Aorta (tissue), 5 donors: ENCODE results near the gene SCAPER. TPM values are rescaled to one million over a fixed set of nuclear protein-coding genes. Genes with fewer than 3 reads are reported as not detected.

Source experiments
- ATAC-seq: fragments of 200-7000 bp; cut with Tn5 transposase; one replicate; pipeline ENCODE4 v1.9.1; 2022; ENCODE audit warnings: moderate library complexity; ENCODE audit not compliant: low FRiP score
- DNase-seq, 2 donors: peaks; one replicate each; pipeline ENCODE4 v3.0.0-alpha.2; 2020
- H3K27ac ChIP-seq, 2 donors: one replicate each; pipeline ENCODE4 v1.5.1; 2013; ENCODE audit warnings: low read length in 2 of 2, mild to moderate bottlenecking in 2 of 2, moderate library complexity in 2 of 2, control low read depth in 1 of 2, inconsistent platforms in 1 of 2, low read depth in 1 of 2
- H3K27me3 ChIP-seq, 2 donors: one replicate each; pipeline ENCODE4 v1.6.1; 2013; ENCODE audit warnings: control low read depth in 1 of 2, low read length in 1 of 2, mild to moderate bottlenecking in 1 of 2, moderate library complexity in 1 of 2; ENCODE audit not compliant: insufficient read depth in 2 of 2, control insufficient read depth in 1 of 2
- H3K36me3 ChIP-seq, 2 donors: one replicate each; pipeline ENCODE4 v1.6.1; 2013; ENCODE audit warnings: control low read depth in 1 of 2, low read length in 1 of 2, mild to moderate bottlenecking in 1 of 2; ENCODE audit not compliant: insufficient read depth in 2 of 2, control insufficient read depth in 1 of 2
- H3K4me1 ChIP-seq, 2 donors: one replicate each; pipeline ENCODE4 v1.6.1; 2013; ENCODE audit warnings: low read length in 2 of 2, control low read depth in 1 of 2, mild to moderate bottlenecking in 1 of 2, moderate library complexity in 1 of 2; ENCODE audit not compliant: insufficient read depth in 2 of 2, control insufficient read depth in 1 of 2
- H3K4me3 ChIP-seq, 2 donors: one replicate each; pipeline ENCODE4 v1.5.1; 2013; ENCODE audit warnings: low read length in 2 of 2, control low read depth in 1 of 2, mild to moderate bottlenecking in 1 of 2
- H3K9me3 ChIP-seq: one replicate; pipeline ENCODE4 v1.6.1; 2013; ENCODE audit warnings: mild to moderate bottlenecking, low read length; ENCODE audit not compliant: control insufficient read depth
- WGBS, 2 donors: extraction: QIAGEN DNeasy Blood & Tissue Kit; methylation state at CpG; one replicate each; pipeline ENCODE4 v1.1.7; 2013; 5-methylcytosine and 5-hydroxymethylcytosine counted together
- intact Hi-C, 2 donors: fragments of 100-400 bp; cut with DNase I; formaldehyde crosslinking; loops; one replicate each; pipeline versions ENCODE4 v1.14.2 to v1.15.0; 2022
- polyA plus RNA-seq, 2 donors: library from polyadenylated mRNA; stranded (reverse); fragments of 200-250 nt; gene quantifications; one replicate each; pipeline ENCODE4 v1.2.3, GENCODE V29; 2013
- total RNA-seq, 2 donors: library from RNA; stranded (reverse); fragmentation: NEBNext Ultra II Directional; extraction: Animal tissue kit (Norgen Biotek cat#: 25700); gene quantifications; one replicate each; pipeline ENCODE4 v1.2.1, GENCODE V29; 2021
- donor health status: healthy with polysubstance abuse.
- donor health status: Bipolar disorder and iron deficiency.
- donor health status: DM: no; HTN: no; CAD: no.
- donor health status: DM: no; HTN: no; CAD: no.
- donor health status: DM: yes; HTN: yes; CAD: no.

SCAPER gene
- total and polyA plus RNA-seq, 4 donors: 11.9 to 44.3 (median 25.6) TPM

- 95 to 98% methylated on average over 2 of the region's 2 CpGs for WGBS, 2 donors
- no peaks in the 10 kb centered on the region for H3K27me3 ChIP-seq
These were observed 436.4 kb downstream of the SCAPER start for GRCh38 chr15:76468722-76469121.

GRCh38 chr15:76467136-76467535 is 438.0 kb downstream of the SCAPER start:
- no peak for ATAC-seq
- 76% methylated on average over 1 of the region's 1 CpG for WGBS, 2 donors

More at GRCh38 chr15:76468722-76469121, 436.4 kb downstream of the SCAPER start:
- Histone ChIP-seq H3K36me3 (peaks cover 0 to 9% of the 10 kb centered on the region in 2 donors), H3K4me1 (no peaks in the 10 kb centered on the region), H3K4me3 (no peak overlapping the region), H3K27ac (no peak overlapping the region), H3K9me3 (no peaks in the 10 kb centered on the region)
- ATAC-seq: no peak
- intact Hi-C loops: no loop called here
- no peak for DNase-seq

GRCh38 chr15:76465728-76466127 is 439.4 kb downstream of the SCAPER start:
- H3K27me3 ChIP-seq: no peaks in the 10 kb centered on the region
- intact Hi-C loops: no loop called here
- 99 to 100% methylated on average over 1 of the region's 1 CpG for WGBS, 2 donors
- no peaks in the 10 kb centered on the region for H3K9me3 ChIP-seq
- H3K4me1 ChIP-seq: no peaks in the 10 kb centered on the region
- DNase-seq (no peak), ATAC-seq (no peak)
- peak overlapping the region in 1 of 2 donors; percentile 8 for H3K4me3 ChIP-seq
- peaks cover 0 to 9% of the 10 kb centered on the region in 2 donors for H3K36me3 ChIP-seq
- H3K27ac ChIP-seq: no peak overlapping the region

More at GRCh38 chr15:76467136-76467535, 438.0 kb downstream of the SCAPER start:
- H3K4me3 ChIP-seq: no peak overlapping the region
- H3K4me1 ChIP-seq: no peaks in the 10 kb centered on the region
- intact Hi-C loops: no loop called here
- no peaks in the 10 kb centered on the region for H3K27me3 ChIP-seq
- no peak overlapping the region for H3K27ac ChIP-seq
- DNase-seq: no peak
- H3K36me3 ChIP-seq: peaks cover 0 to 9% of the 10 kb centered on the region in 2 donors
- no peaks in the 10 kb centered on the region for H3K9me3 ChIP-seq

GRCh38 chr15:76464247-76464646 is 440.9 kb downstream of the SCAPER start:
- intact Hi-C loops: no loop called here
- 89% methylated on average over 2 of the region's 2 CpGs for WGBS, 2 donors
- no peak for ATAC-seq

DNA sequence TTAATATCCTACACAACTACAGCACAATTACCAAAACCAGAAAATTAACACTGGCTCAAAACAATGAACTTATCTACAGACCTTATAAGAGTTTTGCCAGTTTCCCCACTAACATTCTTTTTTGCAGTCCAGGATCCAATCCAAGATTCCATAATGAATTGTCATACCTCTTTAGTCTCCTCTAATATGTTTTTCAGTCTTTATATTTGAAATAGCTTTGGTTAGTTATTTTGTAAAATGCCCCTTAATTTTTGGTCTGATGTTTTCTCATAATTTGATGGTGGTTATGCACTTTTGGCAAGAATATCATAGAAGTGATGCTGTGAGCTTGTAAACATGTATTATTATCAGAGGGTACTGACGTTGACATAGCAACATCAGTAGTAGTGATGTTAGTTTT is 444.3 kb downstream of the SCAPER start:
- Histone ChIP-seq H3K9me3 (no peaks in the 10 kb centered on the region), H3K27ac (no peak overlapping the region), H3K4me3 (no peak overlapping the region), H3K27me3 (no peaks in the 10 kb centered on the region), H3K4me1 (no peaks in the 10 kb centered on the region), H3K36me3 (no peaks in the 10 kb centered on the region)
- intact Hi-C loops: no loop called here
- WGBS, 2 donors: 89 to 95% methylated on average over 1 of the region's 1 CpG
- ATAC-seq (no peak), DNase-seq (no peak)

More at GRCh38 chr15:76464247-76464646, 440.9 kb downstream of the SCAPER start:
- Histone ChIP-seq H3K4me1 (no peaks in the 10 kb centered on the region), H3K27me3 (no peaks in the 10 kb centered on the region), H3K4me3 (no peak overlapping the region), H3K9me3 (no peaks in the 10 kb centered on the region), H3K27ac (no peak overlapping the region), H3K36me3 (peaks cover 0 to 9% of the 10 kb centered on the region in 2 donors)
- DNase-seq: no peak

GRCh38 chr15:76460347-76460746 is 444.8 kb downstream of the SCAPER start:
- Histone ChIP-seq H3K9me3 (no peaks in the 10 kb centered on the region), H3K27ac (no peak overlapping the region), H3K4me1 (no peaks in the 10 kb centered on the region), H3K27me3 (no peaks in the 10 kb centered on the region), H3K36me3 (no peaks in the 10 kb centered on the region), H3K4me3 (no peak overlapping the region)
- intact Hi-C loops: no loop called here
- 97 to 99% methylated on average over 3 of the region's 3 CpGs for WGBS, 2 donors
- ATAC-seq (no peak), DNase-seq (no peak)

DNA sequence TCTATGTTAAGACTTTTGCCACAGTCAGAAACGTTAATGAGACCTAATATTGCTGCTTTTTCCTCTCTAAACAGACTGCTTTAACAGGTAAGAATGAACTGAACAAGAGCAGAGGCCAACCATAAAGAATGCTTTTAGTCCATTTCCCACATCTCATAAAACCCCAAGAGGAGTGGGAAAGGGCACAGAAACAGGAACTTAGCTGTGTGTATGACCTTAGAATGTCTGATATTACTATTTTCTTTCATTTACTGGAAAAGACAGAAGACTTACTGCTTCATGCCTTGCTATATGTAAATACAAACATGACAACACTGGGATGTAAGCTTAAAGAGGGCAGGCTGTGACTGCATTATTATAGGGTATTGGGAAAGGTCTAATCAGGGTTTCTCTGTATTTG is 453.6 kb downstream of the SCAPER start:
- intact Hi-C loops: no loop called here
- no peaks in the 10 kb centered on the region for H3K4me1 ChIP-seq
- 55 to 77% methylated on average over 1 of the region's 1 CpG for WGBS, 2 donors

GRCh38 chr15:76449455-76449854 is 455.7 kb downstream of the SCAPER start:
- H3K27ac ChIP-seq: no peak overlapping the region
- H3K4me1 ChIP-seq: no peaks in the 10 kb centered on the region
- no peaks in the 10 kb centered on the region for H3K36me3 ChIP-seq
- H3K27me3 ChIP-seq: no peaks in the 10 kb centered on the region
- no peaks in the 10 kb centered on the region for H3K9me3 ChIP-seq
- DNase-seq: no peak
- no peak overlapping the region for H3K4me3 ChIP-seq
- intact Hi-C loops: no loop called here
- ATAC-seq: no peak
- WGBS, 2 donors: 91 to 95% methylated on average over 1 of the region's 1 CpG

More for the DNA sequence above, 453.6 kb downstream of the SCAPER start:
- Histone ChIP-seq H3K4me3 (no peak overlapping the region), H3K27me3 (no peaks in the 10 kb centered on the region), H3K27ac (no peak overlapping the region), H3K9me3 (no peaks in the 10 kb centered on the region), H3K36me3 (no peaks in the 10 kb centered on the region)
- DNase-seq (no peak), ATAC-seq (no peak)

GRCh38 chr15:76448755-76449154 is 456.4 kb downstream of the SCAPER start:
- H3K27ac ChIP-seq: no peak overlapping the region
- no peaks in the 10 kb centered on the region for H3K27me3 ChIP-seq
- H3K4me3 ChIP-seq: no peak overlapping the region
- intact Hi-C loops: no loop called here
- no peak for ATAC-seq
- no peaks in the 10 kb centered on the region for H3K4me1 ChIP-seq
- no peaks in the 10 kb centered on the region for H3K36me3 ChIP-seq
- WGBS, 2 donors: 60% methylated on average over 2 of the region's 2 CpGs
- no peak for DNase-seq
- H3K9me3 ChIP-seq: no peaks in the 10 kb centered on the region
